ENCODE measurements around the gene LGALS7B.
"Not testable (repeated sequence)": the region's sequence is repeated elsewhere in the genome, so short reads cannot be mapped to it uniquely, and the experiment has no call there.

DNA sequence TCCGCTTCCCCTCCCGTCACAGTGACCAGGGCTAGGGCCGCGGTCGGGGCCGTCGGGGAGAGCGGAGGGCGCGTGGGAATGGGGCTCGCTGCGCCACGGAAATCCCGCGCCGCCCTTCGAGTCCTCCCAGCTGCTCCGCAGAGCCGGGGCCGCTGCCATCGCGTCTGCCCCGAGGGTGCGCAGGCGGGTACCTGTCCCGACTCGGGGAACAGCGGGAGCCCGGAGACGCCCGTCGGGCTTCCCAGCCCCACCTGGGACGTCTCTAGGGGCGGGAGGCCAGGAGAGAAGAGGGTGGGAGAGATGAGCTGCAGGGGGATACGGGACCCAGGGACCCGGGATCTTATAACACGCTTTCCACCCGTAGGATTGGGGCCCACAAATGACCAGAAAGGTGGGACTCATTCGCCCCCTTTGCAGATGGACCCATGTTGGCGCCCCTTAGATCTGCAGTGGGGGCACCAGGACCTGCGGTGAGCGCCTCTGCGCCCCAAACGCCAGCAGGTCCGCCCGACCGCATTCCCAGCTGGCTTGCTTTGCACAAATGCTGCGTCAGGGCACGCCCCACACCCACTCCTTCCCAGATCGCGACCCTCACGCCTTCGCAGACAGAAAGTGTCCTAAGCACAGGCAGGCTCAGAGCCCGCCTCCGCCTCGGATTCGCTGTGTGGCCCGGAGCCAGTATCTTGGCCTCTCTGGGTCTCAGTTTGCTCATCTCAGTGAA, 18.6 kb upstream of the LGALS7B start:
- TF ChIP-seq, protein P1, sequence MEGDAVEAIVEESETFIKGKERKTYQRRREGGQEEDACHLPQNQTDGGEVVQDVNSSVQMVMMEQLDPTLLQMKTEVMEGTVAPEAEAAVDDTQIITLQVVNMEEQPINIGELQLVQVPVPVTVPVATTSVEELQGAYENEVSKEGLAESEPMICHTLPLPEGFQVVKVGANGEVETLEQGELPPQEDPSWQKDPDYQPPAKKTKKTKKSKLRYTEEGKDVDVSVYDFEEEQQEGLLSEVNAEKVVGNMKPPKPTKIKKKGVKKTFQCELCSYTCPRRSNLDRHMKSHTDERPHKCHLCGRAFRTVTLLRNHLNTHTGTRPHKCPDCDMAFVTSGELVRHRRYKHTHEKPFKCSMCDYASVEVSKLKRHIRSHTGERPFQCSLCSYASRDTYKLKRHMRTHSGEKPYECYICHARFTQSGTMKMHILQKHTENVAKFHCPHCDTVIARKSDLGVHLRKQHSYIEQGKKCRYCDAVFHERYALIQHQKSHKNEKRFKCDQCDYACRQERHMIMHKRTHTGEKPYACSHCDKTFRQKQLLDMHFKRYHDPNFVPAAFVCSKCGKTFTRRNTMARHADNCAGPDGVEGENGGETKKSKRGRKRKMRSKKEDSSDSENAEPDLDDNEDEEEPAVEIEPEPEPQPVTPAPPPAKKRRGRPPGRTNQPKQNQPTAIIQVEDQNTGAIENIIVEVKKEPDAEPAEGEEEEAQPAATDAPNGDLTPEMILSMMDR (IDR thresholded peaks at IDR 0.05): not testable (repeated sequence)
- TF ChIP-seq POLR2A (IDR thresholded peaks at IDR 0.05): not testable (repeated sequence)
